ENCODE results near the gene SMAD4.

DNA sequence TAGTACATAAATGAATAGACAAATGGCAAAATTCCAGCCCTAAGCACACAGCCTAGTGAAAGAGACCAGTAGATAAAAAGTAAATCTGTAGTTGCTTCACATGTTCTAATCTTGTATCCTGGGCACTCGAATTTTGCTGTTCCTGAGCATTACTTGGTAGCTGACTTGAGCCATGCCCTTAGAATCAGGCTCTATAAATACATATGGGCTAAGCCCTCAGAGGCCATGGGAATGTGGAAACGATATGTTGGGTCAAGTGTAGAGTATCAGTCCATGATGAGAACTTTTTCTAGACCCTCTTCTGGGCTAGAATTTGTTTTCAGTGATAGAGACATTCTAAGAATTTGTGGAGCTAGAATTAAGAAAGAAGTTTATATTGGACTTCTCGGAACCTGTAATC lies 40.3 kb upstream of the SMAD4 start:
- TF ChIP-seq EP300 (IDR thresholded peaks at IDR 0.05) (no peak), CTCF (IDR thresholded peaks at IDR 0.05) (no peak), RFX5 (IDR thresholded peaks at IDR 0.05) (no peak), CHD2 (IDR thresholded peaks at IDR 0.05; ENCODE audit: low read length, partially characterized antibody) (no peak)
